Osteoblast (primary cell): Measurements from ENCODE around the gene CRYBB1. TPM values are rescaled to one million over a fixed set of nuclear protein-coding genes. Genes with fewer than 3 reads are reported as not detected.

ENCODE experiments used
- DNase-seq: peaks from one replicate; pipeline ENCODE4 v3.0.0; 2011; ENCODE audit warnings: low spot score, mixed read lengths; ENCODE audit not compliant: insufficient read length; ENCODE audit errors: missing footprints
- H2AFZ ChIP-seq: 2 replicates; pipeline ENCODE4 v1.6.0; 2011; ENCODE audit warnings: mild to moderate bottlenecking, low read length
- H3K27ac ChIP-seq: 2 replicates; pipeline ENCODE4 v1.5.1; 2011; ENCODE audit warnings: mild to moderate bottlenecking, low read depth, low read length, moderate library complexity
- H3K27me3 ChIP-seq: 2 replicates; pipeline ENCODE4 v1.6.0; 2012; ENCODE audit warnings: mild to moderate bottlenecking, control low read depth, inconsistent platforms, low read length, moderate library complexity; ENCODE audit not compliant: insufficient read depth
- H3K36me3 ChIP-seq: 2 replicates; pipeline ENCODE4 v1.5.1; 2011; ENCODE audit warnings: mild to moderate bottlenecking, low read length, control low read depth, moderate library complexity; ENCODE audit not compliant: insufficient read depth
- H3K4me1 ChIP-seq: 2 replicates; pipeline ENCODE4 v1.5.1; 2011; ENCODE audit warnings: mild to moderate bottlenecking, low read length, control low read depth, moderate library complexity; ENCODE audit not compliant: insufficient read depth
- H3K4me2 ChIP-seq: 2 replicates; pipeline ENCODE4 v1.6.0; 2011; ENCODE audit warnings: mild to moderate bottlenecking, low read length; ENCODE audit not compliant: insufficient read depth
- H3K4me3 ChIP-seq: fragments of 200-600 bp; sonication (generic); 3 replicates; pipeline ENCODE4 v1.5.1; 2012; ENCODE audit warnings: mild to moderate bottlenecking, low read length, inconsistent platforms; ENCODE audit not compliant: insufficient read depth
- H3K79me2 ChIP-seq: 2 replicates; pipeline ENCODE4 v1.6.0; 2012; ENCODE audit warnings: mild to moderate bottlenecking, low read length, control low read depth, inconsistent platforms; ENCODE audit not compliant: insufficient read depth
- H3K9me3 ChIP-seq: 2 replicates; pipeline ENCODE4 v1.5.1; 2011; ENCODE audit warnings: low read depth, low read length, control low read depth
- H4K20me1 ChIP-seq: 2 replicates; pipeline ENCODE4 v1.6.0; 2012; ENCODE audit warnings: mild to moderate bottlenecking, low read length, control low read depth; ENCODE audit not compliant: insufficient read depth
- total RNA-seq: library from RNA; depleted of rRNA; stranded (reverse); fragments of >200 nt; gene quantifications from 2 replicates; pipeline ENCODE4 v1.2.3, GENCODE V29; 2012
- TF ChIP-seq, protein P1 (sequence below): IDR thresholded peaks from 2 replicates; pipeline ENCODE4 v1.5.1; 2011; ENCODE audit warnings: mild to moderate bottlenecking, low read depth, low read length, moderate library complexity; ENCODE audit errors: extremely low read depth

CRYBB1 gene
- total RNA-seq, 1 donor, result not detected

DNA sequence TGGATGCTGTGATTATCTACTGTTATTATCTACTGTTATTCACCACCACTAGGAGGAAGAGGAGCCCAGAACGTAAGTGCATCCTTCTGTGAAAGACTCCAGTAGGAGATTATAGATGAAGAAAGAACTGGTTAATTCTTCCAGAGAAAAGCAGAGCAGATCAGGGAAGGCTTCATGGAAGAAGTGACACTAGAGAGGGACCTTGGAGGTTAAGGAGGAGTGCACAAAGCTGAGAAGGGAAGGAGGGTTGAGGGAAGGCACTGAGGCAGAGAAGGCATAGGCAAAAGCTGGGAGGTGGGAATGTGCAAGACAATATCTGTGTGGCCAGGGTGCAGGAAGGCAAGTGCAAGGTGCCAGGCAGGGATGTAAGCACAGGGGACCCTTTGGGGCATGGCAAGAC, 13.5 kb downstream of the CRYBB1 start:
- Histone ChIP-seq H3K4me2 (no peak overlapping the region), H3K9me3 (no peaks in the 10 kb centered on the region), H3K4me1 (peaks cover 5% of the 10 kb centered on the region), H2AFZ (no peak overlapping the region), H4K20me1 (no peaks in the 10 kb centered on the region), H3K4me3 (no peak overlapping the region), H3K27ac (no peak overlapping the region), H3K27me3 (peaks cover 4% of the 10 kb centered on the region), H3K79me2 (no peaks in the 10 kb centered on the region), H3K36me3 (no peaks in the 10 kb centered on the region)
- TF ChIP-seq, protein P1, sequence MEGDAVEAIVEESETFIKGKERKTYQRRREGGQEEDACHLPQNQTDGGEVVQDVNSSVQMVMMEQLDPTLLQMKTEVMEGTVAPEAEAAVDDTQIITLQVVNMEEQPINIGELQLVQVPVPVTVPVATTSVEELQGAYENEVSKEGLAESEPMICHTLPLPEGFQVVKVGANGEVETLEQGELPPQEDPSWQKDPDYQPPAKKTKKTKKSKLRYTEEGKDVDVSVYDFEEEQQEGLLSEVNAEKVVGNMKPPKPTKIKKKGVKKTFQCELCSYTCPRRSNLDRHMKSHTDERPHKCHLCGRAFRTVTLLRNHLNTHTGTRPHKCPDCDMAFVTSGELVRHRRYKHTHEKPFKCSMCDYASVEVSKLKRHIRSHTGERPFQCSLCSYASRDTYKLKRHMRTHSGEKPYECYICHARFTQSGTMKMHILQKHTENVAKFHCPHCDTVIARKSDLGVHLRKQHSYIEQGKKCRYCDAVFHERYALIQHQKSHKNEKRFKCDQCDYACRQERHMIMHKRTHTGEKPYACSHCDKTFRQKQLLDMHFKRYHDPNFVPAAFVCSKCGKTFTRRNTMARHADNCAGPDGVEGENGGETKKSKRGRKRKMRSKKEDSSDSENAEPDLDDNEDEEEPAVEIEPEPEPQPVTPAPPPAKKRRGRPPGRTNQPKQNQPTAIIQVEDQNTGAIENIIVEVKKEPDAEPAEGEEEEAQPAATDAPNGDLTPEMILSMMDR, result no peak
- DNase-seq, result no peak

DNA sequence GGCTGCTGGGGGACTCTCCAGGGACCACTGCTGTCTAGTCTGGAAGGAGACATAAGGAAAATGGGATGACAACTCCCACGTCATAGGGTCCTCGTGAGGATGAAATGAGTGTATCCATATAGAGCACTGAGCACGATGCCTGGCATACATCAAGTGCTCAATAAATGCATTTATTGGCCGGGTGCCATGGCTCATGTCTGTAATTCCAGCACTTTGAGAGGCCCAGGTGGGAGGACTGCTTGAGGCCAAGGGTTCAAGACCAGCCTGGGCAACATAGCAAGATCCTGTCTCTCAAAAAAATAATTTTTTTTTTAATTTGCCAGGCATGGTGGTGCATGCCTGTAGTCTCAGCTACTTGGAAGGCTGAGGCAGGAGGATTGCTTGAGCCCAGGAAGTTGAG, 15.7 kb downstream of the CRYBB1 start:
- Histone ChIP-seq H3K27ac (no peak overlapping the region), H3K4me1 (peaks cover 5% of the 10 kb centered on the region), H3K36me3 (no peaks in the 10 kb centered on the region), H3K27me3 (peaks cover 10% of the 10 kb centered on the region), H3K4me3 (no peak overlapping the region), H3K4me2 (no peak overlapping the region), H3K9me3 (no peaks in the 10 kb centered on the region), H2AFZ (no peak overlapping the region), H4K20me1 (no peaks in the 10 kb centered on the region), H3K79me2 (no peaks in the 10 kb centered on the region)
- DNase-seq, result no peak
- TF ChIP-seq, protein P1, result no peak

DNA sequence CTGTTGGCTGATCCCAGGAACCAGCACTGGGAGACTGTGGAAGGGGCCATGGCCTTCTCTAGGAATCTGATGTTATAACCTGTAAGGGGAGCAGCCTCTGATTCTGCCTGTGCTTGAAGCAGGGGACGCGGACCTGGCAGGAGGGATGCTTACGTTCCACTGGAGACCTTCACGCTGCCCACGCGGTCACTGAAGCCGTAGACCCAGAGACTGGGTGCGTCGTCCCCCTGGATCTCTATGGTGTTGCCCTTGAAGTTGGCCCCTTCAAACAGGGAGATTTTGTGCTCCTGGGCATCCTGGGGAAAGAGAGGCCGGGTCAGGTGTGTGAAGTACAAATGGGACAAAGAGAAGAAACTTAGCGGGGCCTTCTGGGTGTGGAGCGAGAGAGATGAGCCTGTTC, 16.1 kb downstream of the CRYBB1 start:
- H3K9me3 ChIP-seq, result no peaks in the 10 kb centered on the region
- peaks cover 14% of the 10 kb centered on the region for H3K27me3 ChIP-seq
- no peak overlapping the region for H3K4me3 ChIP-seq
- H3K4me2 ChIP-seq, result no peak overlapping the region
- H3K36me3 ChIP-seq, result no peaks in the 10 kb centered on the region
- H2AFZ ChIP-seq, result no peak overlapping the region
- H3K27ac ChIP-seq, result no peak overlapping the region
- peaks cover 5% of the 10 kb centered on the region for H3K4me1 ChIP-seq
- no peaks in the 10 kb centered on the region for H4K20me1 ChIP-seq
- TF ChIP-seq, protein P1, result no peak
- DNase-seq, result no peak
- H3K79me2 ChIP-seq, result no peaks in the 10 kb centered on the region

DNA sequence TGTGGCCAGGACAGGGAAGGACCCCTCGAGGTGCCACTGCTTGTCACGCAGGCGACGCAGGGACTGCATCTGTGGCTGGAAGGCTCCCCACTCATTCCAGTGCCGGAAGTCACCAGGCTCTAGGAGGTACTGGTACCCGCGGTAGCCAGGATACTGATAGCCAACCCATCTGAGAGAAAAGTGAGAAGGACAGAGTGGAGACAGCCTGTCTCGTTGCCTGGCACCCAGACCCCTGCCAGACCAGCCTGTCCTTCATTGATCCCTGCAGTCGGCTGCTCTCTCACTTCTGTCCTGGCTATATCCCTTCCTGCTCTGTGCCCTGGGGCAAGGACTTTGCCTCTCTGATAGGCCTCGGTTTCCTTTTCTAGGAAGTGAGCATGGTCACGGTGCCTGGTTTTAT, 18.3 kb downstream of the CRYBB1 start:
- H3K36me3 ChIP-seq, result no peaks in the 10 kb centered on the region
- TF ChIP-seq, protein P1, result no peak
- H3K4me2 ChIP-seq, result no peak overlapping the region
- peaks cover 26% of the 10 kb centered on the region for H3K27me3 ChIP-seq
- H3K4me1 ChIP-seq, result no peaks in the 10 kb centered on the region
- no peaks in the 10 kb centered on the region for H3K79me2 ChIP-seq
- no peak overlapping the region for H3K4me3 ChIP-seq
- H3K27ac ChIP-seq, result no peak overlapping the region
- no peak overlapping the region for H2AFZ ChIP-seq
- no peaks in the 10 kb centered on the region for H3K9me3 ChIP-seq
- no peaks in the 10 kb centered on the region for H4K20me1 ChIP-seq
- no peak for DNase-seq
